HepG2 (cell line): Measurements from ENCODE around the gene MYL3. TPM values are rescaled to one million over a fixed set of nuclear protein-coding genes. Genes with fewer than 3 reads are reported as not detected.
A peak's percentile ranks its signal among the peaks of the same experiment; 100 is the strongest.

Experiments used
- ATAC-seq: fragments of 200-7000 bp; cut with Tn5 transposase; 3 replicates; pipeline ENCODE4 v1.9.1; 2020; ENCODE audit warnings: mild to moderate bottlenecking, moderate library complexity
- BruUV-seq: library from RNA; stranded (reverse); fragments of 400-500 nt; replicated peaks from 2 replicates; lab custom pipeline; 2021; lab: Mats Ljungman, UMichigan
- CTCF ChIA-PET: fragments of 300-600 bp; formaldehyde crosslinking; extraction: SDS; loops from one replicate; lab custom pipeline; 2021; ENCODE audit warnings: low total read pairs, inconsistent platforms, low intra/inter-chr PET ratio; lab: Yijun Ruan, JAX
- POLR2A ChIA-PET: fragments of 350-600 bp; sonication (Branson Sonifier 250); formaldehyde crosslinking; loops from one replicate; lab custom pipeline; 2020; ENCODE audit warnings: antibody characterized with exemption, inconsistent platforms; lab: Yijun Ruan, JAX
- DNase-seq: peaks from one replicate; pipeline ENCODE4 v3.0.0-alpha.2; 2015; ENCODE audit warnings: low spot score
- FAIRE-seq: peaks from 3 replicates; lab custom pipeline; 2011; peaks lifted over from hg19 to GRCh38; lab: Jason Lieb, UNC
- H2AFZ ChIP-seq: one replicate; pipeline ENCODE4 v1.6.1; 2011; ENCODE audit warnings: low read length, inconsistent platforms
- H3K27ac ChIP-seq: fragments of 300-600 bp; 3 replicates; pipeline ENCODE4 v1.8.0; 2011; ENCODE audit warnings: mixed run types, mild to moderate bottlenecking, mixed read lengths, low read length, inconsistent platforms; ENCODE audit not compliant: insufficient read depth; ENCODE audit errors: extremely low read length
- H3K27me3 ChIP-seq, 2 experiments: fragments of 200-600 bp in 1 of 2; 2 replicates in 1 of 2; 3 replicates in 1 of 2; pipeline versions ENCODE4 v1.6.0 to v1.8.0; 2011; ENCODE audit warnings: low read length in 2 of 2, mild to moderate bottlenecking in 2 of 2, moderate library complexity in 2 of 2, inconsistent platforms in 1 of 2; ENCODE audit not compliant: insufficient read depth in 2 of 2, control insufficient read depth in 1 of 2
- H3K36me3 ChIP-seq, 2 experiments: fragments of 200-600 bp in 1 of 2; replicated peaks in 1 of 2; 2 replicates in 1 of 2; 3 replicates in 1 of 2; pipeline versions ENCODE4 v1.5.1 to v1.8.0; 2011; ENCODE audit warnings: low read length in 2 of 2, inconsistent platforms in 1 of 2; ENCODE audit not compliant: insufficient read depth in 2 of 2, control insufficient read depth in 1 of 2
- H3K4me1 ChIP-seq: 2 replicates; pipeline ENCODE4 v1.5.1; 2012; ENCODE audit warnings: low read length, inconsistent platforms; ENCODE audit not compliant: insufficient read depth
- H3K4me2 ChIP-seq: 2 replicates; pipeline ENCODE4 v1.6.0; 2011; ENCODE audit warnings: low read depth, low read length, inconsistent platforms
- H3K4me3 ChIP-seq, 3 experiments: fragments of 200-600 bp in 1 of 3; sonication (generic), shearing (Covaris generic) in 1 of 3; replicated peaks in 1 of 3; 2 replicates each; pipeline ENCODE4 v1.5.1; 2011 to 2016; ENCODE audit warnings: low read length in 3 of 3, inconsistent platforms in 2 of 3, low read depth in 2 of 3, mild to moderate bottlenecking in 2 of 3, control low read depth in 1 of 3, mixed read lengths in 1 of 3; ENCODE audit not compliant: insufficient read depth in 1 of 3
- H3K79me2 ChIP-seq: one replicate; pipeline ENCODE4 v1.6.1; 2011; ENCODE audit warnings: low read length, inconsistent platforms; ENCODE audit not compliant: insufficient read depth
- H3K9ac ChIP-seq: 2 replicates; pipeline ENCODE4 v1.6.0; 2011; ENCODE audit warnings: mild to moderate bottlenecking, low read depth, low read length, inconsistent platforms; ENCODE audit not compliant: insufficient read depth
- H3K9me3 ChIP-seq: 2 replicates; pipeline ENCODE4 v1.5.1; 2012; ENCODE audit warnings: mild to moderate bottlenecking, low read length
- H4K20me1 ChIP-seq: 2 replicates; pipeline ENCODE4 v1.6.0; 2011; ENCODE audit warnings: inconsistent platforms, mild to moderate bottlenecking, low read length, moderate library complexity; ENCODE audit not compliant: insufficient read depth
- BHLHE40 ChIP-seq: IDR thresholded peaks from 2 replicates; pipeline ENCODE4 v1.6.1; 2011; ENCODE audit warnings: low read length, improper control_type of control experiment
- EZH2 ChIP-seq: conservative IDR thresholded peaks from 2 replicates; pipeline ENCODE4 v1.6.1; 2012; ENCODE audit warnings: mild to moderate bottlenecking, low read depth, low read length, moderate library complexity
- KDM2A ChIP-seq: sonication (generic); formaldehyde crosslinking; IDR thresholded peaks from 2 replicates; pipeline ENCODE4 v1.4.0; 2020; ENCODE audit warnings: low read depth, missing genetic modification reagents, borderline replicate concordance
- MEIS1 ChIP-seq: sonication (generic); formaldehyde crosslinking; IDR thresholded peaks from 2 replicates; pipeline ENCODE4 v1.9.0; 2021; ENCODE audit warnings: mild to moderate bottlenecking, missing genetic modification reagents, moderate library complexity, borderline replicate concordance
- RFX3 ChIP-seq: IDR thresholded peaks from 2 replicates; pipeline ENCODE4 v1.6.1; 2016; ENCODE audit warnings: missing biosample characterization, missing genetic modification reagents
- ZMYM2 ChIP-seq: sonication (generic); formaldehyde crosslinking; IDR thresholded peaks from 2 replicates; pipeline ENCODE4 v1.8.0; 2022; ENCODE audit warnings: mild to moderate bottlenecking, missing genetic modification reagents
- ZNF343 ChIP-seq: sonication (generic); formaldehyde crosslinking; IDR thresholded peaks from 2 replicates; pipeline ENCODE4 v1.4.0; 2020; ENCODE audit warnings: mild to moderate bottlenecking, missing genetic modification reagents
- WGBS: methylation state at CpG from one replicate; pipeline ENCODE4 v1.1.6; 2017; ENCODE audit warnings: low lambda C conversion rate; 5-methylcytosine and 5-hydroxymethylcytosine counted together
- in situ Hi-C: cut with HindIII; loops from 2 replicates; pipeline ENCODE4 v1.10.0; 2017; ENCODE audit warnings: low pct_unique_long_range_greater_than_20kb; ENCODE audit not compliant: extremely low pct_ligation_motif_present
- intact Hi-C: fragments of 100-400 bp; cut with micrococcal nuclease; formaldehyde crosslinking; loops from one replicate; pipeline ENCODE4 v1.10.0; 2022; ENCODE audit not compliant: unreplicated experiment
- polyA plus RNA-seq, 8 experiments: library from polyadenylated mRNA; depleted of rRNA in 3 of 8; stranded (reverse) in 7 of 8; unstranded in 1 of 8; fragments of >200 nt; fragmentation: Illumina TruSeq in 4 of 8; extraction: Trizol in 4 of 8; gene quantifications; 2 replicates each; pipeline versions ENCODE4 v1.2.1 to v1.2.3, GENCODE V29; 2011 to 2016; ENCODE audit warnings: low read depth in 4 of 8, missing spikeins in 1 of 8, mixed read lengths in 1 of 8; ENCODE audit not compliant: insufficient read depth in 1 of 8
- total RNA-seq, 5 experiments: library from RNA; depleted of rRNA; stranded (reverse); fragments of >200 nt; fragmentation: Illumina TruSeq; extraction: Trizol; gene quantifications; 2 replicates each; pipeline ENCODE4 v1.2.3, GENCODE V29; 2016; ENCODE audit warnings: low read depth in 1 of 5
- TF ChIP-seq, protein P1 (sequence below): sonication (generic); formaldehyde crosslinking; IDR thresholded peaks from 2 replicates; pipeline ENCODE4 v1.5.1; 2020; ENCODE audit warnings: mild to moderate bottlenecking, missing genetic modification reagents, moderate library complexity
- TF ChIP-seq, protein P2 (sequence below): sonication (generic); formaldehyde crosslinking; IDR thresholded peaks from 2 replicates; pipeline ENCODE4 v1.4.0; 2020; ENCODE audit warnings: mild to moderate bottlenecking, missing genetic modification reagents
- TF ChIP-seq, protein P3 (sequence below): sonication (generic); formaldehyde crosslinking; IDR thresholded peaks from 2 replicates; pipeline ENCODE4 v1.9.0; 2022; ENCODE audit warnings: missing genetic modification reagents, mild to moderate bottlenecking, borderline replicate concordance
- TF ChIP-seq, protein P4 (sequence below): sonication (generic); formaldehyde crosslinking; IDR thresholded peaks from 2 replicates; pipeline ENCODE4 v1.5.1; 2020; ENCODE audit warnings: mild to moderate bottlenecking, missing genetic modification reagents, moderate library complexity
- TF ChIP-seq, protein P5 (sequence below): sonication (generic); formaldehyde crosslinking; IDR thresholded peaks from 2 replicates; pipeline ENCODE4 v1.4.0; 2020; ENCODE audit warnings: missing genetic modification reagents

Gene MYL3
- total and polyA plus RNA-seq, 2 of the 13 experiments (the other 11 are each of a cell fraction or from before 2014, with no cell fraction given), result not detected

DNA sequence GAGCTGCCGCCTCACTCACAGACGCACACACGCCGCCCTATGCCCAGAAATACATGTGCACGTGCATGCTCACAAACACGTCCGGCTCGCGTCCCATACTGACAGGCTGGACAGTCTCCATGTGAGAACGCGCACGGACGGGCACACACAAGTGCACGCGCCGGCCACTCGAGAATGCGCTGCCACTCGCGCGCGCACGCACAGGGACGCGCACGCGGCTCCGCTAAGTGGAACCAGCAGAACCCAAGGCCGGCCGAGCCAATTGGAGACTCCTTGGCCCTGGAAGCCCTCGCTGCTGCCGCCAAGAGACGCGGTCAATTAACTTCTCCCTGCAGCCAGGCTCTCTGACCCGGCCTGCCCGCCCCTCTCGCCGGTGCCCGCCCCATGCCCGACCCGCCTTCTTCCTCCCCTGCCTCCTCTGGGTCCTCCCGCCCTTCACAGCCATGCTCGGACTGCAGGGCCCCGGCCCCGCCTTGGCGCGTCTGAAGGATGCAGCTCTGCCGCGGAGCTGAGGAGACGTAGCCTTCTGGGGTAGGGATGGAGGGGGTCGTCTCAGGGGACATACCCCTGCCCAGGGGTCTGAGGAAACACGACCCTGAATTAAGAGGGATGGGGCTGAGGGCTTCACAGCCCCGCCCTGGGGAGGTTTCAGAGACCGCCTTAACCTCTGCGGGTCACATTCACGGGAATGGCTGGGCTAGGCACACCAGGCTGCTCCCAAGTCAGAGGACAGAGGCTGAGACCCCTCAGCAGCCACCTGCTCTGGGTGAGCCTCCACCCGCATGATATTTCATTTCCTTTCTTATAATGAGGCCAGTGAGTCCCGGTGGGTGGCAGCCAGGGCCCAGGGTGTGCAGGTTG is 29.3 kb upstream of the MYL3 start:
- Histone ChIP-seq H3K79me2 (no peaks in the 10 kb centered on the region), H3K27me3 (peaks cover 6 to 64% of the 10 kb centered on the region in 2 experiments; a peak in 4 of 5 replicates), H4K20me1 (no peaks in the 10 kb centered on the region), H3K9me3 (no peaks in the 10 kb centered on the region), H3K4me2 (peak overlapping the region; percentile 73), H3K36me3 (no peaks in the 10 kb centered on the region), H3K4me1 (peaks cover 13% of the 10 kb centered on the region), H3K27ac (no peak overlapping the region), H3K4me3 (peak overlapping the region; percentile 16 to 64 (median 32); a peak in 5 of 6 replicates), H2AFZ (no peak overlapping the region), H3K9ac (no peak overlapping the region)
- in situ Hi-C loops (no loop called here), intact Hi-C loops (loop anchor here (2.0 kb wide), 1 partner anchor 32 kb away; no protein-coding TSS in a partner anchor)
- 2% methylated on average over 11 of the region's 58 CpGs for WGBS
- BruUV-seq, result no TSS peak
- ATAC-seq, result peak; percentile 54
- POLR2A ChIA-PET, result no interaction called here
- no peak for FAIRE-seq
- DNase-seq, result no peak
- CTCF ChIA-PET, result interaction anchor here (1.9 kb wide), 1 partner anchor 187 kb away, joined by 5 read pairs; no protein-coding TSS in a partner anchor
- TF ChIP-seq RFX3 (CRISPR knock-in tag) (no peak), ZNF343 (CRISPR knock-in tag) (no peak), MEIS1 (CRISPR knock-in tag) (no peak), KDM2A (peak; percentile 24; the same call in 1 of the 2 replicates), ZMYM2 (CRISPR knock-in tag) (no peak), BHLHE40 (peak; percentile 69), EZH2 (0 out of 2 replicates have a peak, but pooled peaks have one; percentile 18)
- TF ChIP-seq, protein P1, sequence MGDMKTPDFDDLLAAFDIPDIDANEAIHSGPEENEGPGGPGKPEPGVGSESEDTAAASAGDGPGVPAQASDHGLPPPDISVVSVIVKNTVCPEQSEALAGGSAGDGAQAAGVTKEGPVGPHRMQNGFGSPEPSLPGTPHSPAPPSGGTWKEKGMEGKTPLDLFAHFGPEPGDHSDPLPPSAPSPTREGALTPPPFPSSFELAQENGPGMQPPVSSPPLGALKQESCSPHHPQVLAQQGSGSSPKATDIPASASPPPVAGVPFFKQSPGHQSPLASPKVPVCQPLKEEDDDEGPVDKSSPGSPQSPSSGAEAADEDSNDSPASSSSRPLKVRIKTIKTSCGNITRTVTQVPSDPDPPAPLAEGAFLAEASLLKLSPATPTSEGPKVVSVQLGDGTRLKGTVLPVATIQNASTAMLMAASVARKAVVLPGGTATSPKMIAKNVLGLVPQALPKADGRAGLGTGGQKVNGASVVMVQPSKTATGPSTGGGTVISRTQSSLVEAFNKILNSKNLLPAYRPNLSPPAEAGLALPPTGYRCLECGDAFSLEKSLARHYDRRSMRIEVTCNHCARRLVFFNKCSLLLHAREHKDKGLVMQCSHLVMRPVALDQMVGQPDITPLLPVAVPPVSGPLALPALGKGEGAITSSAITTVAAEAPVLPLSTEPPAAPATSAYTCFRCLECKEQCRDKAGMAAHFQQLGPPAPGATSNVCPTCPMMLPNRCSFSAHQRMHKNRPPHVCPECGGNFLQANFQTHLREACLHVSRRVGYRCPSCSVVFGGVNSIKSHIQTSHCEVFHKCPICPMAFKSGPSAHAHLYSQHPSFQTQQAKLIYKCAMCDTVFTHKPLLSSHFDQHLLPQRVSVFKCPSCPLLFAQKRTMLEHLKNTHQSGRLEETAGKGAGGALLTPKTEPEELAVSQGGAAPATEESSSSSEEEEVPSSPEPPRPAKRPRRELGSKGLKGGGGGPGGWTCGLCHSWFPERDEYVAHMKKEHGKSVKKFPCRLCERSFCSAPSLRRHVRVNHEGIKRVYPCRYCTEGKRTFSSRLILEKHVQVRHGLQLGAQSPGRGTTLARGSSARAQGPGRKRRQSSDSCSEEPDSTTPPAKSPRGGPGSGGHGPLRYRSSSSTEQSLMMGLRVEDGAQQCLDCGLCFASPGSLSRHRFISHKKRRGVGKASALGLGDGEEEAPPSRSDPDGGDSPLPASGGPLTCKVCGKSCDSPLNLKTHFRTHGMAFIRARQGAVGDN (CRISPR knock-in tag), result peak; percentile 67
- TF ChIP-seq, protein P2, sequence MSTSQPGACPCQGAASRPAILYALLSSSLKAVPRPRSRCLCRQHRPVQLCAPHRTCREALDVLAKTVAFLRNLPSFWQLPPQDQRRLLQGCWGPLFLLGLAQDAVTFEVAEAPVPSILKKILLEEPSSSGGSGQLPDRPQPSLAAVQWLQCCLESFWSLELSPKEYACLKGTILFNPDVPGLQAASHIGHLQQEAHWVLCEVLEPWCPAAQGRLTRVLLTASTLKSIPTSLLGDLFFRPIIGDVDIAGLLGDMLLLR (CRISPR knock-in tag), result 0 out of 2 replicates have a peak, but pooled peaks have one; percentile 28
- TF ChIP-seq, protein P3, sequence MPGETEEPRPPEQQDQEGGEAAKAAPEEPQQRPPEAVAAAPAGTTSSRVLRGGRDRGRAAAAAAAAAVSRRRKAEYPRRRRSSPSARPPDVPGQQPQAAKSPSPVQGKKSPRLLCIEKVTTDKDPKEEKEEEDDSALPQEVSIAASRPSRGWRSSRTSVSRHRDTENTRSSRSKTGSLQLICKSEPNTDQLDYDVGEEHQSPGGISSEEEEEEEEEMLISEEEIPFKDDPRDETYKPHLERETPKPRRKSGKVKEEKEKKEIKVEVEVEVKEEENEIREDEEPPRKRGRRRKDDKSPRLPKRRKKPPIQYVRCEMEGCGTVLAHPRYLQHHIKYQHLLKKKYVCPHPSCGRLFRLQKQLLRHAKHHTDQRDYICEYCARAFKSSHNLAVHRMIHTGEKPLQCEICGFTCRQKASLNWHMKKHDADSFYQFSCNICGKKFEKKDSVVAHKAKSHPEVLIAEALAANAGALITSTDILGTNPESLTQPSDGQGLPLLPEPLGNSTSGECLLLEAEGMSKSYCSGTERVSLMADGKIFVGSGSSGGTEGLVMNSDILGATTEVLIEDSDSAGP, result 0 out of 2 replicates have a peak, but pooled peaks have one; percentile 18
- TF ChIP-seq, protein P4, sequence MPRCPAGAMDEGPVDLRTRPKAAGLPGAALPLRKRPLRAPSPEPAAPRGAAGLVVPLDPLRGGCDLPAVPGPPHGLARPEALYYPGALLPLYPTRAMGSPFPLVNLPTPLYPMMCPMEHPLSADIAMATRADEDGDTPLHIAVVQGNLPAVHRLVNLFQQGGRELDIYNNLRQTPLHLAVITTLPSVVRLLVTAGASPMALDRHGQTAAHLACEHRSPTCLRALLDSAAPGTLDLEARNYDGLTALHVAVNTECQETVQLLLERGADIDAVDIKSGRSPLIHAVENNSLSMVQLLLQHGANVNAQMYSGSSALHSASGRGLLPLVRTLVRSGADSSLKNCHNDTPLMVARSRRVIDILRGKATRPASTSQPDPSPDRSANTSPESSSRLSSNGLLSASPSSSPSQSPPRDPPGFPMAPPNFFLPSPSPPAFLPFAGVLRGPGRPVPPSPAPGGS (CRISPR knock-in tag), result no peak
- TF ChIP-seq, protein P5, sequence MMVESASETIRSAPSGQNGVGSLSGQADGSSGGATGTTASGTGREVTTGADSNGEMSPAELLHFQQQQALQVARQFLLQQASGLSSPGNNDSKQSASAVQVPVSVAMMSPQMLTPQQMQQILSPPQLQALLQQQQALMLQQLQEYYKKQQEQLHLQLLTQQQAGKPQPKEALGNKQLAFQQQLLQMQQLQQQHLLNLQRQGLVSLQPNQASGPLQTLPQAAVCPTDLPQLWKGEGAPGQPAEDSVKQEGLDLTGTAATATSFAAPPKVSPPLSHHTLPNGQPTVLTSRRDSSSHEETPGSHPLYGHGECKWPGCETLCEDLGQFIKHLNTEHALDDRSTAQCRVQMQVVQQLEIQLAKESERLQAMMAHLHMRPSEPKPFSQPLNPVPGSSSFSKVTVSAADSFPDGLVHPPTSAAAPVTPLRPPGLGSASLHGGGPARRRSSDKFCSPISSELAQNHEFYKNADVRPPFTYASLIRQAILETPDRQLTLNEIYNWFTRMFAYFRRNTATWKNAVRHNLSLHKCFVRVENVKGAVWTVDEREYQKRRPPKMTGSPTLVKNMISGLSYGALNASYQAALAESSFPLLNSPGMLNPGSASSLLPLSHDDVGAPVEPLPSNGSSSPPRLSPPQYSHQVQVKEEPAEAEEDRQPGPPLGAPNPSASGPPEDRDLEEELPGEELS (CRISPR knock-in tag), result no peak
